Loucy (cell line): ENCODE results near the gene DIDO1.

Experiments used
- CTCF ChIP-seq: fragments of 200-600 bp; sonication (generic); conservative IDR thresholded peaks from 2 replicates; pipeline ENCODE4 v1.5.1; 2014; ENCODE audit warnings: mild to moderate bottlenecking, antibody characterized with exemption, low read length
- EZH2phosphoT487 ChIP-seq: fragments of 200-600 bp; IDR thresholded peaks from 2 replicates; pipeline ENCODE4 v1.6.1; 2018; ENCODE audit warnings: antibody characterized with exemption, mild to moderate bottlenecking, moderate library complexity, borderline replicate concordance

DNA sequence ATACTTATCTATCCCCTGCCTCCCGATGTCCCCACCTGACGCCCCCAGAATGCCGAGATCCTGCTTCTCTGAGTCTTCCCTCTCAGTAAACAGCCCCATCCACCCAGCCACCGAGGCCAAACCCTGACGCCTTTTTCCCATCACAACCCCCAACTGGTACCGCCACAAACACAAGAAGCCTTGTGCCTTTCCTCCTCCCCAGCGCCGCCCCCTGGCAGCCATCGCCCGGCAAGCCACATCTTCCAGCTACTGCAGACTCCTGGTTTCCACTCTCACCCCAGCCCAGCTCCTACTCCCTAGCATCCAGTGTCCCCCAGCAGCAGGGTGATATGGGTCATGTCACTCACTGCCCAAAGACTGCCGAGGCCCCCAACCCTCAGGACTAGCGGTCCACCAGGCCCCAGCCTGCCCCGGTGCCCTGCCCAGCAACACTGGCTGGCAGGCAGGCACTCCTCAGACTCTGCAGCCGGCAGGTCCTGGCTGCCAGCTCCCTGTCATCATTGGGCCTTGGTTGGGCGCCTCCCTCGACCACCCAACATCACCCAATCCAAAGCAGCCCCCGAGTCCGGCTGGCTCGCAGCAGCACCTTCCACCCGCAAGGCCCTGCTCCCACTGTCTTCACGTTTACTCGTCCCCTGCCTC is 75.9 kb downstream of the DIDO1 start:
- no peak for TF ChIP-seq CTCF
- TF ChIP-seq EZH2phosphoT487, result no peak
